Measurements from ENCODE around the gene PDSS2.

PDSS2 gene

DNA sequence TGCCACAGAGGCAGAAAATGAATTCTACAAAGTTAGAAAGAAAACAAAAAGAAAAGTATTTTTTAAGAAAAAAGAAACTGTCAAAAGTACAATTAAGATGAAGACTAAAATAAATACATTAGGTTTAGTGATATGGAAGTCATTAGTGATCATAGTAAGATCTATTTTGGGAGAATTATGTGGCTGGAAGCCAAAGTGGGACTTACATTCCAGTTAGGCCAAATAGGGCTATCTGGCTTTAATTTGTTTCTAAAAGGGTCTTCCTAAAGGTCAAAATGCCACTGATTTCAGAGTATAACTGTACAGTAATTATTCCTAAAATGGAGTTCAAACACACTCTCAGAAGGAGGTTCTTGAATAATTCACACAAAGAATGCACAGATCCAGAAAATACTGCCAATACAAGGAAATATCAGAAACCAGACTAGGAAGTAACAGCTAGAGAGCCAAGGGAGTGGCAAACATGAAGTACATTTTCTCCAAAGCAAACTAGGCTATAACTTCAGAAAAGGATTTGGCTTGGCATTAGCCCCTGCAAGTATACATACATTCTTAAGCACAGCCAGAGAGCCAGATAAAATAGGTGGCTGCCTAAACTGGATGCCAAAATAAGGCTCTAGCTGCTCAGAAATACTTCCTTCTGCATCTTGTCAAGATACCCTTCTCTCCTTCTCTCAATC is 45.3 kb downstream of the PDSS2 start:
- no peaks in the 10 kb centered on the region for H3K4me1 ChIP-seq (ENCODE audit: control insufficient read depth, low read length)
- no peaks in the 10 kb centered on the region for H3K36me3 ChIP-seq (ENCODE audit: control insufficient read depth, low read length)
- H3K9me3 ChIP-seq (ENCODE audit: control insufficient read depth, insufficient read depth, low read length) = no peaks in the 10 kb centered on the region
- no peaks in the 10 kb centered on the region for H3F3A ChIP-seq (ENCODE audit: control insufficient read depth, insufficient read depth)
- no peaks in the 10 kb centered on the region for H3K27me3 ChIP-seq (ENCODE audit: control insufficient read depth, low read length)
- no peaks in the 10 kb centered on the region for H4K20me1 ChIP-seq (ENCODE audit: control insufficient read depth, insufficient read depth, low read depth, low read length)
- H3K9me2 ChIP-seq (replicated peaks; ENCODE audit: control insufficient read depth, low read length) = no peaks in the 10 kb centered on the region
- H3K4me2 ChIP-seq (ENCODE audit: low read length) = no peak overlapping the region
- H3K79me2 ChIP-seq (ENCODE audit: control insufficient read depth, low read length) = peaks cover 2% of the 10 kb centered on the region; the same call in 1 of the 2 replicates
- no peak overlapping the region for H3K4me3 ChIP-seq (ENCODE audit: low read length)
- TF ChIP-seq, protein P1, sequence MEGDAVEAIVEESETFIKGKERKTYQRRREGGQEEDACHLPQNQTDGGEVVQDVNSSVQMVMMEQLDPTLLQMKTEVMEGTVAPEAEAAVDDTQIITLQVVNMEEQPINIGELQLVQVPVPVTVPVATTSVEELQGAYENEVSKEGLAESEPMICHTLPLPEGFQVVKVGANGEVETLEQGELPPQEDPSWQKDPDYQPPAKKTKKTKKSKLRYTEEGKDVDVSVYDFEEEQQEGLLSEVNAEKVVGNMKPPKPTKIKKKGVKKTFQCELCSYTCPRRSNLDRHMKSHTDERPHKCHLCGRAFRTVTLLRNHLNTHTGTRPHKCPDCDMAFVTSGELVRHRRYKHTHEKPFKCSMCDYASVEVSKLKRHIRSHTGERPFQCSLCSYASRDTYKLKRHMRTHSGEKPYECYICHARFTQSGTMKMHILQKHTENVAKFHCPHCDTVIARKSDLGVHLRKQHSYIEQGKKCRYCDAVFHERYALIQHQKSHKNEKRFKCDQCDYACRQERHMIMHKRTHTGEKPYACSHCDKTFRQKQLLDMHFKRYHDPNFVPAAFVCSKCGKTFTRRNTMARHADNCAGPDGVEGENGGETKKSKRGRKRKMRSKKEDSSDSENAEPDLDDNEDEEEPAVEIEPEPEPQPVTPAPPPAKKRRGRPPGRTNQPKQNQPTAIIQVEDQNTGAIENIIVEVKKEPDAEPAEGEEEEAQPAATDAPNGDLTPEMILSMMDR (IDR thresholded peaks at IDR 0.05; ENCODE audit: low read depth, low read length, poor library complexity, severe bottlenecking) = no peak
- no peak for TF ChIP-seq EZH2phosphoT487 (IDR thresholded peaks at IDR 0.05; ENCODE audit: borderline replicate concordance, low read length)
- no peak overlapping the region for H3K27ac ChIP-seq (ENCODE audit: low read depth, low read length)

DNA sequence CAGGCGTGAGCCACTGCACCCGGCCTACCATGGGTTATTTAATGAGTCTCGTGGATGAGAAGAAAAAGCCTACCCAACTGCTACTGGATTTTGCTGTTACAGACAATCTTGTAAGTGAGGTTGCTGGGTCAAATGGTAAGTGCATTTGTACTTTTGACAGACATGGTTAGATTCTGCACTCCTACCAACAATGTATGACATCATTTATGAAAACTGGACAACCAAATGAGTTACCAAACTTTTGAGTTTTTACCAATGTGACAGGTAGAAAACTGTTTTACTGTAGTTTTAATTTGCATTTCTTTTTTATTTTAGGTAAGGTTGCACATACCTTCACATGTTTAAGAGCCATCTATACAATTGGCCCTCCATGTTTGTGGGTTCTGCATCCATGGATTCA is 48.2 kb downstream of the PDSS2 start:
- H3K4me1 ChIP-seq (ENCODE audit: control insufficient read depth, low read length) = no peaks in the 10 kb centered on the region
- no peaks in the 10 kb centered on the region for H3K9me2 ChIP-seq (replicated peaks; ENCODE audit: control insufficient read depth, low read length)
- no peak overlapping the region for H3K27ac ChIP-seq (ENCODE audit: low read depth, low read length)
- H3K27me3 ChIP-seq (ENCODE audit: control insufficient read depth, low read length) = no peaks in the 10 kb centered on the region
- TF ChIP-seq EZH2phosphoT487 (IDR thresholded peaks at IDR 0.05; ENCODE audit: borderline replicate concordance, low read length) = no peak
- no peak overlapping the region for H3K4me3 ChIP-seq (ENCODE audit: low read length)
- H3K36me3 ChIP-seq (ENCODE audit: control insufficient read depth, low read length) = no peaks in the 10 kb centered on the region
- H3K4me2 ChIP-seq (ENCODE audit: low read length) = no peak overlapping the region
- no peaks in the 10 kb centered on the region for H3K9me3 ChIP-seq (ENCODE audit: control insufficient read depth, insufficient read depth, low read length)
- no peaks in the 10 kb centered on the region for H3F3A ChIP-seq (ENCODE audit: control insufficient read depth, insufficient read depth)
- H3K79me2 ChIP-seq (ENCODE audit: control insufficient read depth, low read length) = no peaks in the 10 kb centered on the region
- no peaks in the 10 kb centered on the region for H4K20me1 ChIP-seq (ENCODE audit: control insufficient read depth, insufficient read depth, low read depth, low read length)

DNA sequence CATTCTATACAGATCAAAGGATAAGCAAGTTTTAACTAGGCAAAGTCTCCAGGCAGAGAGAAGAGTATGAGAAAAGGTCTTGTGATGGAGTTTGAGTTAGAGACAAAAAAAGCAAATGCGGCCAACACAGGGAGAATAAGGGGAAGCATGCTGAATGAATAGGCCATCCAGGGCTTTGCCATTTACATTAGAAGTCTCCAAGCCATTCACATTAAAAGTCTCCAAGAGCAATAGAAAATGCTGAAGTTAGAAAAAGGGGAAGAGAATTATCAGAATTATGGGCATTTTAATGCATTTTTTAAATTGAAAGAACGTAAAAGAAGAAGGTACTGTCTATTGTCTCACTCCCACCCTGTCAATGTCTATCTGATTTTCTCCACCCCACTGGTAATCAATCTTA is 49.4 kb downstream of the PDSS2 start:
- H3K4me2 ChIP-seq (ENCODE audit: low read length) = no peak overlapping the region
- H3K4me1 ChIP-seq (ENCODE audit: control insufficient read depth, low read length) = no peaks in the 10 kb centered on the region
- no peak overlapping the region for H3K27ac ChIP-seq (ENCODE audit: low read depth, low read length)
- H3K79me2 ChIP-seq (ENCODE audit: control insufficient read depth, low read length) = no peaks in the 10 kb centered on the region
- H3F3A ChIP-seq (ENCODE audit: control insufficient read depth, insufficient read depth) = no peaks in the 10 kb centered on the region
- no peaks in the 10 kb centered on the region for H3K36me3 ChIP-seq (ENCODE audit: control insufficient read depth, low read length)
- H3K4me3 ChIP-seq (ENCODE audit: low read length) = no peak overlapping the region
- TF ChIP-seq EZH2phosphoT487 (IDR thresholded peaks at IDR 0.05; ENCODE audit: borderline replicate concordance, low read length) = no peak
- TF ChIP-seq, protein P1 (IDR thresholded peaks at IDR 0.05; ENCODE audit: low read depth, low read length, poor library complexity, severe bottlenecking) = no peak
- no peaks in the 10 kb centered on the region; the same call in 1 of the 2 replicates for H3K9me3 ChIP-seq (ENCODE audit: control insufficient read depth, insufficient read depth, low read length)
- H3K9me2 ChIP-seq (replicated peaks; ENCODE audit: control insufficient read depth, low read length) = no peaks in the 10 kb centered on the region
- no peaks in the 10 kb centered on the region for H4K20me1 ChIP-seq (ENCODE audit: control insufficient read depth, insufficient read depth, low read depth, low read length)
- H3K27me3 ChIP-seq (ENCODE audit: control insufficient read depth, low read length) = no peaks in the 10 kb centered on the region

DNA sequence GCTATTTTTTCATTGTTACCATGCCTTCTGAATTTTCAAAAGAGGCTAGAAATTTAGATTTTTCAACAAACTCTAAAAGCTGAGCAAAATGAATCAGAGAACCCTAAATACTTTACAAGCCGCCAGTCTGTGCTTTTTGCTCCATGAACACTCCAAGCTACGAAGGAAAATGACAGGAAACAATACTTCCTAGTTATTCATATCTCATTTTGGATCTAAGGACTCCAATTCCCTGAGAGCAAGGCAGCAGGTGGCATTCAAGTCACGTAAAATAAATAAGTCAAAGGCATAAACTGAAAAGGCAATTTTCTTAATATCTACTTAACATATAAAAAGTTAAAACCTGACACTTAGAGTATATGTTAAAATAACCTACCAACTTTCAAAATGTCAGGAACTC is 50.6 kb downstream of the PDSS2 start:
- no peaks in the 10 kb centered on the region for H3K27me3 ChIP-seq (ENCODE audit: control insufficient read depth, low read length)
- no peak overlapping the region for H3K4me2 ChIP-seq (ENCODE audit: low read length)
- H3K36me3 ChIP-seq (ENCODE audit: control insufficient read depth, low read length) = no peaks in the 10 kb centered on the region
- H3K9me2 ChIP-seq (replicated peaks; ENCODE audit: control insufficient read depth, low read length) = no peaks in the 10 kb centered on the region
- H3K4me1 ChIP-seq (ENCODE audit: control insufficient read depth, low read length) = no peaks in the 10 kb centered on the region
- TF ChIP-seq, protein P1 (IDR thresholded peaks at IDR 0.05; ENCODE audit: low read depth, low read length, poor library complexity, severe bottlenecking) = no peak
- TF ChIP-seq EZH2phosphoT487 (IDR thresholded peaks at IDR 0.05; ENCODE audit: borderline replicate concordance, low read length) = no peak
- no peaks in the 10 kb centered on the region for H4K20me1 ChIP-seq (ENCODE audit: control insufficient read depth, insufficient read depth, low read depth, low read length)
- no peak overlapping the region for H3K4me3 ChIP-seq (ENCODE audit: low read length)
- no peaks in the 10 kb centered on the region for H3K79me2 ChIP-seq (ENCODE audit: control insufficient read depth, low read length)
- H3K27ac ChIP-seq (ENCODE audit: low read depth, low read length) = no peak overlapping the region
- no peaks in the 10 kb centered on the region for H3F3A ChIP-seq (ENCODE audit: control insufficient read depth, insufficient read depth)
- no peaks in the 10 kb centered on the region; the same call in 1 of the 2 replicates for H3K9me3 ChIP-seq (ENCODE audit: control insufficient read depth, insufficient read depth, low read length)

Data from DOHH2 (cell line).